Activated T-cell treated with anti-CD3 and anti-CD28 coated beads for 1 hour (primary cell): ENCODE data around the gene EBF3.

ENCODE experiments used
- DNase-seq: peaks from one replicate; pipeline ENCODE4 v3.0.0-alpha.2; 2020; ENCODE audit warnings: low read depth

Gene EBF3

DNA sequence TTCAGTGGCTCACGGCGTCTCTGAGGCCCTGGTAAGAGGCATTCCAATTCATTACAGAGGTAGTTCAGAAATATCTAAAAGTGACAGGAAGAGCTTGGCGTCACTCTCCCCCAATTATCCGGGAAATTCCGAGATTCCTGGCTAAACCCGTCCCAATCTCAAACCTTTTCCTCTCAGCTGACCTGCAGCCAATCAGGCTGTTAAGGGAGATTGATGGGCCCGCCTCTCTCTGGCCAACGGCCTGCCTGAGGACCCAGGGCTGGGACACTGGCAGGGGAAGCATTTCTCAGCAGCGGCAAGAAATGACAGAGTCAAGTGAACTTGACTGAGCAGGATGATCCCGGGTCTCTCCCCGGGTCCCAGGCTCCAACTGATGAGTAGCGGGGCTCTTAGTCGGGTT, 72.3 kb downstream of the EBF3 start:
- no peak for DNase-seq

DNA sequence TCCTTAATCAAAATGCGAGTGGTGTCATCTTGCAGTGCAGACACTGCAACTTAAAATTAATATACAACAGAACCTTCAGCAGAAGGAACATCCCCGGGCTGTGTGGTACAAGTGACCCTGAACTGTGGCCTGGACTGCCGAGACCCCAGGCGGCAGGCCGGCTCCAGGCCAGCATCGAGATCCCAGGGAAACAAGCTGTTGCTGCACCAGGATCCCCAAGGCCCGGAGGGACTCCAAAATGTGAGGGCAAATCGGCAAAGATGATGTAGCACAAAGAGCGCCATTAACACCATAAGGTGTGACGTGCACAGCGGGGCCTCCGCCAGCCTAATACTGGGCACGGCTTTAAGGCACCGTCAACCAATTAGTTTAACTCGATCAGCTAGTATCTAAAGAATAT, 73.9 kb downstream of the EBF3 start:
- DNase-seq: no peak

DNA sequence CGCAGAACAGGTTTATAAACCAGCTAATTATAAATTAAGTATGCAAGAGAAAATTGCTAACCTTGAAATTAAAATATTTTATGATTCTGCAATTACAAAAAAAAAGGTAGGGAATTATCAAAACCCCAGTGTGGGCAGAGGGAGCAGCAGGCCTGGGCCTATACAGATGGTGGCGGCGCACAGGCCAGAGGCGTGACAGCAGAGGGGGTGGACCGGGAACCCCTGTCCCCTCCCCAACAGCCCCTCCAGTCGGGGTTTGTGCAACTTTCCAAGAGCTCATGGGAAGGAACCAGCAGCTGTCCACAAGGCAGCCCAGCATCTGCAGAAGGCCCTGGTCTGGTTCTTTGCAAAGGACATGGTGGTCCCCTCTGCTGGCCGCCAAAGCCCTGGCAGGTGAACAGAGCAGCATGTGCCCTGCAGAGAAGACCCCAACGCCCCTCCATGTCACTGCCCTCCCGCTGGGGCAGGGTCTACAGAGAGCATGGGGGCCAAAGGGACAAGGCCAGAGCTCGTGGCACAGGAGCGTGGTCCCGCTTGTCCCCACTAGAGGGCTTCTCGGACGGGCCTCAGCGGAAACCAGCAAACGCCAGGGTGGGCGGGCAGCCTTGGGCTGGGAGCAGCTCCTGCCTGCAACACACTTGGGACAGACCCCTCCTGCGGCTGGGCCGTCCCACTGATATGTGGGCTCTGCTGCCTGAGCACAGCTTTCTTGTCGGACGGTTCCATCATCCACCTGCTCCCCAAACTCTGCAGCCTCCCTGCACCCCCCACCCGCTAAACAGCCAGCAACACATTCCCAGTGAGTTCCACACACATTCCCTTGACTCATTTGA, 75.1 kb downstream of the EBF3 start:
- peak; percentile 15 for DNase-seq

DNA sequence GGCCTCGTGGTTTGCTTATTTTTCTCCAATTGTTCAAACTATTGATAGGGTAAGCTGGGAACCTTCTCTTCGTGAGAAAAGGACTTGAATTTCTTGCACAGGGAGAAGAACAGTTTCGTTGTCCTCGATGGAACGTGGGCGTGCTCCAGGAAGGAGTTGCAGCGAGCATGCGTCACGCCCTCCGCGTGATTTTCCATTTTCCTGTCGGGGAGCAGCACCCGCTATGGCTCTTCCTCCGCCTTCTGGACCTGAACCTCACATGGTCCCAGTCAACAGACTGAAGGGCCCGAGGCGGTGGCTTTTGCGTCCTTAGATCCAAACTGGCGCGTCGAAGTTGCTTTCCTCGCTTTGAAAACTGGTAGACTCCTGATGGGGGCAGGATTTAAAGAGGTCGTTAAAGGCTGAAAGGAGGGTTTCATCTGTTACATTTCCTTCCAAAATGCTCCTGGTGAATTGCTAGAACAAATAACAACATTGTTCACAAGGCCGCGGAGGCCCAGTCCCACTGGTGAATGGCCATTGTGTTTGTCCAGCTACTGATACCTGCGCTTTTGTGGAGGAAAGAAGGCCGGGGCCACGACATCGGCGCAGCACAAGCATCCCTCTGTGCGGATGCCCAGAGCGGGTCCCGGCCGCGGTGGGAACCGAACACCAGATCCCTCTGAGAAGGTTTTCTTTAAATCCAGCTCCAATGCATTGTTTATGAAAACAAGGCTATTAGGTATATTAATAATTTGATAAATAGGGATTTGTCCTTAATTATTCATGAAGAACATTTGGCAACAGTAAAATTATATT, 75.9 kb downstream of the EBF3 start:
- no peak for DNase-seq

DNA sequence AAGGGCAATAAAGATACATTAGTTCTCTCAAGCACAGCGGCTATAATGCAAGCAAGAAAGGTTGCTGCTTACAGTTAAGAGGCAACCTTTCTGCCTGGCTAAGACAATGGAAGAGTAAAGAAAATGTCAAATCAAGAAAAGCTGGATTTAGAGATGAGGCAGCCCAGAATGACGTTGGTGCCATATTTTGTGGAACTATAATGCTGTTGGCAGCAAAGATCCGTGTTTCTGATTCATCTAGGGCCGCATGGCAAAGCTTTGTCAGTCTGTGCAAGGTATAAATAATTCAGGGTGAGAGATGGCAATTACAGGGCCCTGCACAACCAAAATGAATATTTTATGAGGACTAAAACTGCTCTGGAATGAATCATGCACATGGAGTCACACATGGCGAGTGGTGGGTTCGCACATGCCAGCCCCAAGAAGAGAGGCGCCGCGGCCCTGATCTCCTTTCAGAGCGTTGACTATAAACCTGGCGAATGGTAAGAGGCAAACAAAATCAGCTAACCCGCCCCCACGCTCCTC, 76.6 kb downstream of the EBF3 start:
- DNase-seq: no peak

DNA sequence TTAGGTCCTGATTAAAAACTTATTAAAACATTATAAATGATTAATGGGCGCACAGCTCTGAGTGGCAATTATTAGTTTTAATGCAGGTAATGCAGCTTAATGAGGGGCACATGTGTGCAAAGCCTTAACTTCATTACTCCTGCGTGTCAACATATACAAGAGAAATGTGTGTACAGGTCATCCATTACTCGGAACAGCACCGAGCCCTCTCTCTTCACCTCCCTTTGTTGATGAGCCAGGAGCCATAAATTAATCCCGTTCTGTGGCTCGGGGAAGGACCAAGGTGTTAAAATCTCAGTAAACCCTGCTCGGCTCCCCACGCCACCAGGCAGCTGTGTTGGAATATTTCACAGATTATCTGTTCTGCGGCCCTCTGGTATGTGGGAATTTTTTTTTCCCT, 77.8 kb downstream of the EBF3 start:
- DNase-seq: no peak

DNA sequence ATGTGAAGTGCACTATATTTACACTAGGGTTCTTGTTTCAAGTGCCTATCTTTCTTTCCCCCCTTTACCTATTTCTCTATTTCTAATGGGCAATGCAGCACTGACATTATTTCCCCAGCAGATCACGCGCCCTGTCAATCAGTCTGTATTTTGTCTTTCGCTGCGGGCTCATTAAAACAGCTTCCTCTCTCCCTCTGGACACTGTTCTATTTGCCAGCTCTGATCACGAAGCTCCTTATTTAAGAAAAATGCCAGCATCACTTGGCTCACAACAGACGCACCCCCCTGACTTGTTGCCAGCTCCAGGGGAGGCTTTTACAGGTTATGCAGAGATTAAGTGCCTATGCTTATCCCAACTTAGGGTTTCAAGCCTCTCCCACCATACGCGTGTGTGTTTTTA, 78.5 kb downstream of the EBF3 start:
- no peak for DNase-seq

DNA sequence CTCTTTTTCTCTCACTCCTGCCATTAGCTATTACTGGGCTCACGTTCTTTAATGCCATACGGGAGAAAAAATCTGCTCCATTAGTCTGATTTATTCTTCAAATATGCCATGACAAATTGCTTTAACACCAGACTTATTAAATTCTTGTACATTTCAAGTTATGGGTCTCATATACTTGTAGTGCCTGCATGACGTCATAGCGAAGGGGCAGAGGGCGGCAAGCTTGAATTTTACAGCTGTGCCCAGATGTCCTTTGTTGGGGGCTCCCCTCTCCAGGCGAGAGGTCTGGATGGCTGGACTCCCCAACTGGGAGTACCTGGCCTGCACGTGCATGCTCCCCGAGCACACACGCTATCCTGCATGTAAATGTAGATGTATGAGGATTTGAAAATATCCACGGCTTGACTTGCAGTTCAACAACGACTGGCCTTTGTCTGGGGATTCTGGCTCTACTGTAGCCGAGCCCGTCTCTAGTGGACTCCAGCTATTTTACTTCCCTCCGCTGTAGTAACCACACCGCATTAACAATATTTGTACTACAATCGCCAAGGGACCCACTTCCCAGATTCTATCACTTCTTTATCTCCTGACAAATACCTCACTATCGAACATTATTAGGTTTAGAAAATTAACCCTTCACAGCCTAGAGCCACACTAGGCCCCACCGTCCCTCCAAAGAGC, 79.5 kb downstream of the EBF3 start:
- DNase-seq: no peak

DNA sequence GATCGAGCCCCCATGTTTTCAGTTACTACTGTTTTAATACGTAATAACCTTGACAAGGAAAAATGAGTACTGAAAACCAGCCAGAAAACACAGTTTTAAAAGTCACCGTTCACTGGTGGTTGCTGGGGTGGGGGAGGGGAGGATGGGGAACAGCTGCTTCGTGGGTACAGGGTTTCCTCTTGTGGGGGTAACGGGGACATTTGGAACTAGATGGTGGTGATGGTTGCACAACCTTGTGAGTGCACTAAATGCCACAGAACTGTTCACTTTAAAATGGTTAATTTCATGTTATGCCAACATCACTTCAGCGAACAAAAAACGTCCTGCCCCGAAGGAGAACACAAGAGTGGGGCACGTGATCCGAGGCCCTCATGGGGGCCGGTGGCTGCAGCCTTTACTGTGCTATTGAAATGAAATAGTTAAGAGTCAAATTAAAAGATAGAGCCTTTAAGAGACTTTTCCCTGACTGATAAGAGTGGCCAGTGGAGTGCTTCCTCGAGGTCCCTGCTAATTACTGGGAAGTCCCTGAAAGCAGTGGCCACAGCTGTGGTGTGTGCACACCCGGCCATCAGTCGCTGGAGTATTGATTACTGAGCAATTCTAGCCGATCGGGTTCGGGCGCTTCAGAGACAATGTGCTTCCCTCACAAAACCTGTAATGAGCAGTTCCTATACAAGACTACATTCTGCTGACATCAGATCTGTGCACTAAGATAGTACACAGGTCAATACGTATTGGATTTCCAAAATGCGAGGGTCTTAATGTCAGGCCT, 80.3 kb downstream of the EBF3 start:
- no peak for DNase-seq

DNA sequence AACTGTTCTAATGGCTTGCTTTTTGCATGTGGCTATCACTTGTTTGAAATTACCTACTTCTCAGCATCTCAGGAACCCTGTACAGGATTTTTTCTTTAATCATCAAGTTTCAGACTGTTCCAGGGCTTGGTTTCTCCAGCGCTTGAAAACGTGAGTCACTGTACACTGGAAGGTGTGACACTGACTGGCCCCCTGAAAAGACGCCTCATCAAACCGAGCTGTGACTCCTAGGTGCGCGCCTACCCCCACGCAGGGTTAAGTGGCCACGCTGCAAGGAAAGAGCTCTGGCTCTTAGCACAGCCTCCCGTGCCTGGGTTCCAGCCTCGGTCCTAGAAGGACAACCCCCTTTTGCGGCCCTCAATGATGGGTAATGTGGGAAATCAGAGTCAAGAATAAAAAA, 81.0 kb downstream of the EBF3 start:
- no peak for DNase-seq

DNA sequence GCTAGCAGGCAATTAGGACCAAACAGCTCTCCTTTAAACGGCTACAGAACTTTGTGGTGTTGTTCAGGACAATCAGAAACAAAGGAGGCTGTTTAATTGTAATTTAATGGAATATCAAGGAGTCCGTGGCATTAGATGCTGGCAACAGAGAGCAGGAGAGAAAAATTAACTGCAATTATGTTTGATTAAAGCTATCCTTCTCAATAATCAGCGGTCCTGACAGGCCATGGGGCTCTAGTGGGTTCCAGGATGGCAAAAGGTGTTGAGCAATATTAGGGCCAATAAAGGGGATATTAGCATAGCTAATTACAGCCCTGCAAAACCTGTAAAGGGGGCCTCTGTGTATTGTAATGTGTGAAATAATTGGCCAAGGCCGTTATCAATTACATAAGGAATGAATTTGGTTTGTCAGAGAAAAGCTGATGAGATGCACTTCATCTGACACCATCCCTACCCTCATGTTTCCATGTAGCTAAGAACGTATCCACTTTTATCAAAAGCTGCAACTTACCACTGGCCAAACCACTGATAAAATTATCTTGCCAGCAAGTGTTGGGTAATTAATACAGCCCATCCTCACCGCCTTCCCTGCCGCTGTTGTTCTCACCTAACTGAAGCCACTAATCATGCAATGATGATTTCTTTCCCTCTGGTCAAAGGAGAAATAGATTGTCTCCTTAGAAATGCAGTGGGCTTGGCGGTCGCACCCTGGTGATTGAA, 81.6 kb downstream of the EBF3 start:
- DNase-seq: no peak

DNA sequence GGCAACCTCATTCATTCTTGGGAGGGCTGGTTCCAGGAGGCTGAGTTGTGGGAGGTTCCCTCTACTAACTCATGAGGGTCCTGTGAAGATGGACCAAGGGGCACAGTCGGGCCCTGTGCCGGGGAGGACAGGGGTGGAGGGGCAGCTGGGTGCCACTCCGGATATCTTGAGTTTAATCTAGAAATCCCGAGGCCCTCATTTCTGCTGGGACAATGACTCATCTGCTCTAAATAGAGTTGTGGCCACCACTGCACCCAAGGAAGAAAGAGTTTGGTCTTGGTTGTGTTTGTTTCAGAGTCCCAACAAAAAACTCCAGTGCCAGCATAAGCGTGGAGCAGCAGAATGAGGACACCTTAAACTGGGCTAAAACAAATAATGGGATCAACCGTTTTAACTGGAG, 82.4 kb downstream of the EBF3 start:
- DNase-seq: no peak

DNA sequence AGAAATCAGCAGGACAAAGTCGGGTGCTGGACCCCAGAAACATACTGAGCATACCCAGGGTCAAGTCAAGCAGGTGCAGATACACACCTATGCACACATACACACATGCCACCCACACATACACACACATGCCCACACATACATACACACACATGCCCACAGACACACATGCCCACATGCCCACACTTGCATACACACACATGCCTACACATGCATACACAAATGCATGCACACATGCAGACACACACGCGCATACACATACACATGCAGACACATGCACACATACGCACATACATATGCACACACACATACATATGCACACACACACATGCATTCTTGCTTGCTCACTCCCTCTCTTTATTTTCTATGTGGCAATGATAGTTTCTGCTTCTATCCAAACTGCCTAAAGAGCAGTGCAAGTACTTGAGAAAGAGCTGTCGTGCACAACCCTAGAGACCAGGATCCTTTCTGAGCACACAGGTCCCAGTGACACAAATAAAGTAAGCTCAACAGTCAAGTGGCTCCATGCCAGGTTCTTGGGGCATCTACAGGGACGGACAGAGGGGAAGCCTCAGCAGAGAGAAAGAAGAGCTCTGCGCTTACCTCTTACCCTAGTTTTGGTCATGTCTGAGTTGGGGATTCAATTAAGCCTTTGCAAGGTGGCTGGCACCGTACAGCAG, 83.7 kb downstream of the EBF3 start:
- no peak for DNase-seq

DNA sequence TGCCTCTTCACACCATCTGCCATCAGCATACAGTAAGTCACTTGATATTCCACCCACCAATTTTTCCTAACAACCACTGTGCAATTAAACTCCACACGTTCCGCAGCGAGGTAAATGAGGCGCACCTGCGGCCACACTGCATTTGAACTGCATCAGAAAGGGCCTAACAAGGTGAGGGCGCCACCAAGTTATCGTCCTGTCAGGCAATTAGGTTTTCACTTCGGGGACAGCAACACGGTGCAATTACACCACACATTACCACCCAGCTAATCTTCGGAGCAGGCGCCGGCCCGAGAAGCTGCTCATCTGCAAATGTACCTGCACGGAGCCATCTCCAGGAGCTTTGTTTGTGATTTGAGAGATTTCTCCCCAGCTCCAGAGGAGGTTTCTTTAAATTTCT, 84.4 kb downstream of the EBF3 start:
- DNase-seq: no peak

DNA sequence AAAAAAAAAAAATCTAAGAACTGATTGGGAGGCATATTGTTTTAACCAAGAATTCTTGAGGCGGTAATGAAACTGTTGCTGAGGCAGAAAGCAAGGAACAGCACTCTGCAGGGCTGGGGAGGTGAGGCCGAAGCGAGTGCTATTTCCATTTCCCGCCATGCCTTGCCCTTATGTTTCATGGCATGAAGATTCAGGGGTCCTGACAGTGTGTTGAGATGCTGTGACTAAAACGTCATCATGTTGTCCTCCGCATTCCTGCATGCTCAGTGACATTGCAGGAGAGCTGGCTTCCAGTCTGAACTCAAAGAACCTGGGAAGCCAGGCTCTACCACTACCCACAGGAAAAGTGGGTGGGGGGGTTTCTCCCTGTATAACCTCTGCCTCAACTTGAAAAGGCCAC, 85.2 kb downstream of the EBF3 start:
- no peak for DNase-seq

DNA sequence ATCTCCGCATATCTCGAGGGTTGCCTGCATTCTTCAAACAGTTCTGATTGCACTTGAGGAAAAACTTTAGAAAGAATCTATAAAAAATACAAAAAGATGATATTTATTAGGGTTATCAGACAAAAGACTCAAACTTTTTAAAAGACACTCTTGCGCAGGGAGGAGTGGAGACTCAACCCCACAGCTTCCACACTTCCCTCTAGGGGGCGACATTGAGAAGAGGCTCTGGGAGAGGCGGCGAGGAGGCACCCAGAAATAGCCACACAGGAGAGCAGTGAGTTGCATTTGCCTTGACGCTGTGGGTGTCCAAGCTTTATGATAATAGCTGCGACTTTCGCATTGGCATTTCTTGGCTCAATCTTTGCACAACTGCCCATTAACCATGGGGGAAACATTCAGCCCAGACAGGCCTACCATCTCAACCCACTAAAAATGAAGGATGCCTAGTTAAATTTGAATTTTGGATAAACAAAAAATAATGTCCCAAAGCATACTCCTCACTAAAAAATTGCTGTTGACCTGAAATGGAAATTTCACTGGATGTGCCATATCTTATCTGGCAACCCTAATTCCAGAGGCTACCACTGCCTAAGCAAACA, 86.2 kb downstream of the EBF3 start:
- DNase-seq: peak; percentile 11

DNA sequence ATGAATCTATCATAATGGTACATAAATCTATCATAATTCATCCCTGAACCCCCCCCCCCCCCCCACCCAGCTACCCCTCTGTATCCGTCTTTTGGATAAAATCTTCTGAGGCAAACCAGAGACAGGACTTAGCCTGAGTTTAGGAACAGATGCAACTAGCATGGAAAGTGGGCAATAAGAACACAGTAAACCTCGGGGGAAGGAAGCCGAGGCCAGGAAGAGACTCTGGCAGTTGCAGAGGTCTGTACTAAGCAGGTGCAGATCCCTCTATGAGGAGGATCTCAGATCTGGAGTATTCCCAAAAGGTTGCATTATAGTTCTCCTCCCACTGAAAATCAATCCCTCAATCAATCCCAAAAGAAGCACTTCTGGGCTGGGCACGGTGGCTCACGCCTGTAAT, 87.2 kb downstream of the EBF3 start:
- no peak for DNase-seq

DNA sequence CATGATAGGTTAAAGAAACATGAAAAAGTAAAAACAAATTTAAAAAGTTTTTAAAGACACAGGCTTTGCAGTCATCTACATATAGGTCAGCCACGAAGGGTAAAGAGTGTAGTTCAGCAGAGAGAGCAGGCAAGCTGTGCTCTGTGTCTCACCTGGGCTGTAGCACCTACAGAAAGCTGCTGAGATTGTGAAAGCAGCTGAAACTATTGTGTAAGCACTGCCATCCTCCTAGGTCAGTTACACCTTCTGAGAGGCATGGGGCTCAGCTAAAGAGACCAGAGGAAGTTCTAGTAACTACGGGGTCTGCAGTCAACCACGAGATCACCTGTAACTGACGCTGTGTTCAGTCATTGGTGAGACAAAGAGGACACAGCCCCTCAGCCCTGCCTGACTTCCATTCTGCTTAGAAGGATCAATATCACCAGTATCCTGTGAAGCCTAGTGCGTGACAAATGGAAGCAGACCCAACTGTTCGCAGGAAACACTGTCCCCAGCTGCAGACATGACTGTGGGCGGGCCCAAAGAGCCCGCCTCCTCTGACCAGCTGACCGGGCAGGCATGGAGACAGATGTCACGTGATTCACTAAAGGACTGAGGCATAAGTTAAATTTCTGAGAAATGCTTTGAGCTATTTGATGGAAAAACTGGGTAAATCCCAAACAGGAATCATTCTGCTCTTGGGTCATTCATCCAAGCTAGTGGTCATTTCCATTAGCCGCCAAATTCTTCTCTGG, 87.9 kb downstream of the EBF3 start:
- DNase-seq: no peak

DNA sequence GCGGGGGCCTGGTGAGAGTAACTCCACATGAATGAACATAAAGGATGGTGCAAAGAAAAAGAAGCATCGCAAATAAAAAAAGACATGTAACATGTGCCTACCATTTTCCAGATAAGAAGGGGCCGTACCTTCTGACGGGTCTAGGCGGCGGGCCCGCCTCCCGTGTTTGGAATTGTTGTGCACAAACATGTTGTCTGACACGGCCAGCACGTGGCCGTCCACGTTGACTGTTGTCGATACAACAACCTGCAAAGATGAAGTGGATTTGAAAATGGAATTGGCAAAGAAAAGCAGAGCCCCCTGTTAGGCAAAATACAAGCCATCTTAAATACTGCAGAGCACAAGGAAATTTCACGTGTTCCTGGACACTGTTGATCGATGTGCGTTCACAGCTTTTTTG, 90.7 kb downstream of the EBF3 start:
- no peak for DNase-seq

DNA sequence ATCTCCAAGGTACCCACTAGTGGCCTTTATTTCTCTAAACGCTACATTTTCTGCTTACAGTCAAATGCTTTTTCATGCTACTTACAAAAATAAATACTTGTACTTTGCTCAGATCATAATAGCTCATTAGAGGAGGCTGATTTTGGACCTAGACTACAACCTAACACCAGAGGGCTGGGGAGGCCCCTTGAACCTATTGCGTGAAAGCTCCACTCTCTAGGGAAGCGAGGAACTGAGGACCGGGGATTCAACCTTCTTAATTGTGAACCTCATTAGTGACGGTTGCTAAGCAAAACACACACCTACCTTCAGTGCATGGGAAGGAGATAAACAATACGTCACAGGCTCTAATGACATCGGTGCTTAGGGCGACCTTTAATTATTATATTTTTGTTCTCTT, 92.1 kb downstream of the EBF3 start:
- no peak for DNase-seq
